ENCODE results near the gene AQR.

DNA sequence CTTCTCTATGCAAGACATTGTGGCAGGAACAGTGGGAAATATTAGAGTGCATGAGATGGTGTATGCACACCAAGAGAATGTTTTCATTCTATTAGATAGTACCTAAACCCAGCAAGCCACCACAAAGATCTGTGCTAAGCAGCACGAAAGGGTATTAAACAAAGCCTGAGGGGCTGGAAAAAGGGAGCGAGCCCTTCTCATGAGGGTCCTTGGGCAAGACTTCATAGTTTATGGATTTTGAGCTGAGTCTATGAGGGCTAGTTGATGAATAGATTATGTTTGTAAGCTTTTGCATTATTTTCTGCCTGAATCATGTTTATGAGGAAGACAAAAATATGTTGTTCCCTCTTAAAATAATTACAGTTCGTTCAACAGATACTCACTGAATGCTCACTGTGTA is 164.8 kb downstream of the AQR start:
- TF ChIP-seq, protein P1, sequence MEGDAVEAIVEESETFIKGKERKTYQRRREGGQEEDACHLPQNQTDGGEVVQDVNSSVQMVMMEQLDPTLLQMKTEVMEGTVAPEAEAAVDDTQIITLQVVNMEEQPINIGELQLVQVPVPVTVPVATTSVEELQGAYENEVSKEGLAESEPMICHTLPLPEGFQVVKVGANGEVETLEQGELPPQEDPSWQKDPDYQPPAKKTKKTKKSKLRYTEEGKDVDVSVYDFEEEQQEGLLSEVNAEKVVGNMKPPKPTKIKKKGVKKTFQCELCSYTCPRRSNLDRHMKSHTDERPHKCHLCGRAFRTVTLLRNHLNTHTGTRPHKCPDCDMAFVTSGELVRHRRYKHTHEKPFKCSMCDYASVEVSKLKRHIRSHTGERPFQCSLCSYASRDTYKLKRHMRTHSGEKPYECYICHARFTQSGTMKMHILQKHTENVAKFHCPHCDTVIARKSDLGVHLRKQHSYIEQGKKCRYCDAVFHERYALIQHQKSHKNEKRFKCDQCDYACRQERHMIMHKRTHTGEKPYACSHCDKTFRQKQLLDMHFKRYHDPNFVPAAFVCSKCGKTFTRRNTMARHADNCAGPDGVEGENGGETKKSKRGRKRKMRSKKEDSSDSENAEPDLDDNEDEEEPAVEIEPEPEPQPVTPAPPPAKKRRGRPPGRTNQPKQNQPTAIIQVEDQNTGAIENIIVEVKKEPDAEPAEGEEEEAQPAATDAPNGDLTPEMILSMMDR (IDR thresholded peaks at IDR 0.05; ENCODE audit: low read depth, low read length, poor library complexity, severe bottlenecking) = no peak
- TF ChIP-seq EZH2phosphoT487 (IDR thresholded peaks at IDR 0.05; ENCODE audit: borderline replicate concordance, low read length) = no peak
